GM19351 (cell line): ENCODE measurements around the gene SERPINB1.

Source experiments
- ATAC-seq: cut with Tn5 transposase; IDR thresholded peaks from one replicate; pipeline ENCODE4 v1.9.1; 2021; ENCODE audit warnings: mild to moderate bottlenecking, moderate library complexity; ENCODE audit not compliant: unreplicated experiment

Gene SERPINB1

DNA sequence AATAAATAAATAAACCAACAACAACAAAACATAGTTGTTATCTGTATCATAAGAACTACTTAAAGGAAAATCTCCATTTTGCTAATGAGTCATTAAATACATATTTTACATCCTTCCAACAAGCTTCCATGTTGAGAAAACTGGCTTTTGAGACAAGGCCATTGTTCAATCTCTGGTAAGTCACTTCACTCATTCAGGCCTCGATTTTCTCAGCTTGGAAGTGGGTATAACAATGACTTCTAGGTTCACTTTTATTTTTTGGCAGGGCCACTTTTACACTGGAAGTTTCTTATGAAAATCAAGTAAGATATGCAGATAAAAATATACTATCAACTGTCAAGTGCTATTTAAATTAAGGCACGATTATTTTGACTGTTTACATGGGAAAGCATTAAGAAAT, 46.5 kb downstream of the SERPINB1 start:
- no peak for ATAC-seq

DNA sequence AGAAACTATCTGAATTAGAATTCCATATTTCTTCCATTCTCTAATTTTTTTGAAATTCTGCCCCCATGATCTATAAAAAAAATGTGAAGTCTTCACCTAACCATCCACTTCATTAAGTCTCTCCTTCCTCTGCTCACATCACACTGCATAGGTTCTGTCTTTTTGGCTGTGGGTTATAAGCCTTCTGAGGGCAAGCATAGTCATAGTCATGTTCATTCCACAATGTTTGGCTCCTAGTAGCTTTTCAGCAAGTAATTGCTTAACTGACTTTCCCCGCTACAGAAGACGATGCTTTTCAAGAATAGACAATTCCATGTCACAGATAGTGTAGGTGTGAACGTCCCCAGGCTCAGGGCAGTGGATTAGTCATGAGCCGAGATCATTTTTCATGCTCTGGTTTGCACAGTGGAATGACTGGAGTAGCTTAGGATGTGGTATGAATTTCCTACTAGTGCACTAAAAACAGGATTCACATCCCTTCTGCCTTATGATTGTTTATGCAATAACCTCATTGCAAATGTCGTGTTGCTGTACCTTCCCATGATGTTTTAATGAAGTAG, 47.4 kb downstream of the SERPINB1 start:
- ATAC-seq, result no peak

DNA sequence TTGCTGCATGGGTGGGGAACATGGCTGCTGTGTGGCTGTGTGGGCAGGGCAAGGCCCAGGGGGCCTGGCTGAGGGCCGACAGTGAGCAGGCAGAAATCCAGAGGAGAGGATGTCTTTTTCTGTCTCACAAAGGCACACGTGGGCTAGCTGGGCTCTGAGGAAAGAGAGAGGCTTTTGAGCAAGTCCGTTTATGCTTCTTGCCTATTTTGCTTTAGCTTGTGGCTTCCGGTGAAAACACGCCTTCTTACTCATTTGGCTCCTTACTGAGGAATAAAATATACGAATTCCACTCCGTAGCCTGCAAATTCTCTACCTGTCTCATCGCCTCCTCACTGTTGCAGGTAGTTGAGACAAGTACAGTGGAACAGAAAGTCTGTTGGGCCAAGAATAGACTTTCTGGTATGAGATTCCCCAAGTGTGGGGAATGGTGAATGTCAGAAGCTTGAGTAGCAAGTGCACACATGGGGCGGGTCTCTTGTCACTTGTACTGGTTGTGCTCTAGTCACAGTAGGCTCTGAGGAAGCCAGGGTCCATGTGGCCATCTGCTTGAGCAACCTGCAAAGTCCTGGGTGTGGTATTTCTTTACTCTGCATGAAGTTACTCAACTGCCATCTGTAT, 48.0 kb downstream of the SERPINB1 start:
- ATAC-seq, result no peak

DNA sequence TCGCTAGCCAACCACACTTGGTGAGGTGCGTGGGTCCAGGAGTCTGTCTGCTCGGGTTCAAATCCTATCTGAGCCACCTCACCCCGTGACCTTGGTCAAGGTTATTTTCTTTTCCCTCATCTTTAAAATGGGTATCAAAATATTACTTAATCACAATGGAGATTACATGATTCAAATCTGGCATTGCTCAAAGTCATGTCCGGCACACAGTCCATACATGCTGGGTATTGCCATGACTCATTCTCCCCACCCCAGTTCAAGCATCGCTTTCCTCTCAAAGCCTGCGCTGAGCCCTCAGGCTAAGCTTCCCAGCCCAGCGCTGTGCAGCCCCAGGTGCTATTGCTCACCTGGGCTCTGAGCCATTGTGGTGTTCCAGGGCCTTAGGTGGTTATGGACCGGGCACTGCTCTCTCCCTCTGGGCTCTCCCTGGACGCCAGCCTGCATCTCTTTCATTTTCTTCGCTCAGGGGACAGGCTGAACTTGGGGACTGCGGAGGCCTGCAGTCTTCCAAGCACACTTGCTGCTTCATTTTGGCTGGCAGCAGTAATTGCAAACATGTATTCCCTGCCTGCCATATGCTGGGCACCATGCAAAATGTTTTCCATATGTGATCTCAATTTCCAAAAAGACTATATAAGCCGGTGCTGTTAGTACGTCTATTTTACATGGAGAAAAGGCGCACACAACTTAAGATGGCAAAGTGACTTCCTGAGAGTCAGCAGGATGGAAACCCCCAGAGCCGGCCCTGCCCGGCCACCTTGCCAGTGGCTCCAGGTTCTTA, 49.1 kb downstream of the SERPINB1 start:
- no peak for ATAC-seq

DNA sequence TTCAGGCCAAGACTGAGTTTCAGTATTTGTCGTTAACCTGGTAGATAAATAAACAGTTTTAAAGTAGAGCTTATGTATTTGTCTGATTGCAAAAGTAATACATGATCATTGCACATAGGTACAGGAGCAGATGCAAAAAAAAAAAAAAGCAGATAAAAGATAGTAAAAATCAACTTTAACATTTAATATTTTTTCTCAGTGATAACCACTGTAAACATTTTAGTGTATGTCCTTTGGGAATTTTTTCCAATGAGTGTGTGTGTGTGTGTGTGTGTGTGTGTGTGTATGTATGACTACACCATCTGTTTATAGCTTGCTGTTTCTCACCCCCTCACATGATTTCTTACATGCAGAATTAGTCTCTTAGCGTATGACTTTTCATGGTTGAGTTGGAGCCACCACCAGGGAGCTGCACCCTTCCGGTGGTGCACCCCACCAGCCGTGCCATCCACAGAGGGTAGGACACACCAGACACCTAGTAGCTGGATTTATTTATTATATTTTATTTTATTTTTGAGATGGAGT, 50.2 kb downstream of the SERPINB1 start:
- no peak for ATAC-seq

DNA sequence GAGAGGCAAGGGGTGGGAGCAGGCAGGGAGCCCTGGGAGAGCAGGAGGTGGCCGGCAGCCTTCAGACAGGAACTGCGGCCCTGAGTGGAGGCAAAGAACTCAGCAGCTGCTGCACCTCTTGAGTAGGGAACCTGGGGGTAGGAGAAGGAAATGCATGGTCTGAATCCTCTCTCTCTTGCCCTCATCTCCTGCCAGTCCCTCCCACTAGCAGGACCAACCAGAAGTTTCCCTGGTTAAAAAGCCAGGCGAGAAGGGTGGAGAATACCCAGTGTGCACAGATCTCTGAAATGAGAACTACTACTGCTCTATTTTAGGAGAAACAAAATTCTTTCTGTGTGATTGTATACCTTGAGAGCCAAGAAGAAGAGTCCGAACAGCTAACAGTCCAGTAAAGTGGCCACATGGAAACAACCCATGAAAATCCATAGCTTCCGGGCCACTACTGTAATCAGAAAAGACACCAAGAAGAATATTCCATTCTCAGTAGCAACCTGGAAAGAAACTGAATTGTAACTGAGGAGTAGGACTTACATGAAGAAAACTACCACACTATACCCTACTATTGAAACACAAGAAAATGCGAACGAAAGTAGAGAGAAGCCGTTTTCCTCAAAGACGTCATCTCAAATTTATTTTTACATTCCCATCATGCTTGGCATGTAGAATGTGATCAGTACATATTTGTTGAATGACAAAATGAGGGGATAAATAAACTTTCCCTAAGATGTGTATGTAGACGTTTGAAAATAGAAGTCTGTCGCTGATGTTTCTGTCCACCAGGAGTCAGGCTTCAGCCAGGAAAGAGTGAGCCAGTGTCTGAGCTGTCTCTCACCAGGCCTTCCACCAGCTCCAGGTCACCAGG, 50.8 kb downstream of the SERPINB1 start:
- no peak for ATAC-seq

DNA sequence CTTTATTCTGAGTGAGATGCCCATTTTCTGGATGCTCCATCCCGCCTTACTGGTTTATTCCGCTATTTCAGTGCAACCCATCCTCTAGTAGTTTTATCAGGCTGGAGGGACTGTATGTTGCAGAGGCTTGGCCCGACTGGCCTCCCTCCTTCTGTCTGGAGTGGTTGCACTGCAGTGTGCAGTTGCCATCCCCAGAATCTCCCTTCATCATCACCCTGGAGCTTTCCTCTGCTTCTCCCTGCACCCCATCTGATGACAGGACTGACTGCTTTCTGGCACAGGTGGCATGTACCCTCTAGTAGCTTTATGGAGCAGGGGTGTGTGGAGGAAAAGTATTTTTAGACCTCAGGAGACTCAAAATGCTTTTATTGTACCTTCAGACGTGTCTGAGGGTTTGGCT, 55.4 kb downstream of the SERPINB1 start:
- ATAC-seq, result no peak

DNA sequence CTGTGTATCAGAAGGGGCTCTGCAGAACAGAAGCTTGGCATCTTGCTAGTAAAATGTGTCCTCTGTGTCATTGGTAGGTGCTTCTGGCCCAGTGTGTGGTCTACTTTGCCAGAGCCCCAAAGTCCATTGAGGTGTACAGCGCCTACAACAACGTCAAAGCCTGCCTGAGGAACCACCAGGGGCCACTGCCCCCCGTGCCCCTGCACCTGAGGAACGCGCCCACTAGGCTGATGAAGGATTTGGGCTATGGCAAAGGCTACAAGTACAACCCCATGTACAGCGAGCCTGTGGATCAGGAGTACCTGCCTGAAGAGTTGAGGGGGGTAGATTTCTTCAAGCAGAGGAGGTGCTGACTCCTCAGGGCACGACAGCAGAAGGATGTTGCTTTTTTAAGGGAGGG, 56.7 kb downstream of the SERPINB1 start:
- no peak for ATAC-seq

DNA sequence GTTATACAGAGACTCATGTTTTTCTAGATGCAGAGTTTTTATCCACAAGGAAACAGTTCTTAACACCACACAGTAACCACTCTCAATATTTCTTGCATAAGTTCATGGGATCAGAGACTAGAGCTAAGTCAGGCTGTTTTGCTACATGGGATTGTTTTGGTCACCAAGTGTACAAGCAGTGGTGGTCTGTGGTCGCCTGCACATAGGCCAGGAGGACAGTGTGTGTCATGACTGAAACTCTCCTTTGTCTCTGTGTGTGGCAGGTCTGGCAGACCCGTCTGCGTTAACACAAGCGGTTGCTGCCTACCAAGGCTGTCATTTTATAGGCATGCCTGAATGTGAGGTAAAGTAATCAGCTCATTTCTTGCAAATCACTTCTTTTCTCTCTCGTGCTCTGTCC, 57.6 kb downstream of the SERPINB1 start:
- no peak for ATAC-seq

DNA sequence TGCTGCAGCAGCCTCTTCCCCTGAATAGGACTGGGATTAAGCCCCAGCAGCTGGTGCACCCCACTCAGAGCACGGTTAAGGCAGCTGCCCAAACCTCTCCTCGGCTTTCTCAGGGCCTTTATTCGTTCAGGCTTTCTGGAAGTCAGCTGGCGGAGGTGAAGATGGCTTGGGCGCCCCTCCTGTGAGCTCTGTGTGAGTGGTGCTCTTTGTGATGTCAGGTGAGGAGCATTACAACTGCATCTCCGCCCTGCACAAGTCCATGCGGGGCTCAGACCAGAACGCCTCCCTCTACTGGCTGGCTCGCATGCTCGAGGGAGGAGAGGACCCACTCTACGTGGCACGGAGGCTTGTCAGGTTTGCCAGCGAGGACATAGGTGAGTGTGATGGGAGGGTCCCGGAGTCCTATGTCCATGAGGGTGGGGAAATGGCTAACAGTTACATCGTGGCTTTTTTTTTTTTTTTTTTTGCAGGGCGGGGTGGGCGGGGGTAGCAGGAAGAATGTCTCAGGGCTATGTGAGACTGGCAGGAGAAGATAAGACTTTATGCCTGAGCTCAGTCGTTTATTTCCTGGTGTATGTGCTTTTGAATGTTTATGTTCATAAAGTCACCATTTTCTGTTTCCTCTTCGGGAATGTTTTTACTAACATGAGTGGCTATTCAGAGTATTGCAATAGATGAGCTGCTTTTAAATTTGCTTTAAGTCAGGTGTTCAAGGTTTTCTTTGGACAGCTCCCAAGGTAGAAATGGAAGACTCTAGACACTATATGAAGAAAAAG, 58.3 kb downstream of the SERPINB1 start:
- no peak for ATAC-seq

DNA sequence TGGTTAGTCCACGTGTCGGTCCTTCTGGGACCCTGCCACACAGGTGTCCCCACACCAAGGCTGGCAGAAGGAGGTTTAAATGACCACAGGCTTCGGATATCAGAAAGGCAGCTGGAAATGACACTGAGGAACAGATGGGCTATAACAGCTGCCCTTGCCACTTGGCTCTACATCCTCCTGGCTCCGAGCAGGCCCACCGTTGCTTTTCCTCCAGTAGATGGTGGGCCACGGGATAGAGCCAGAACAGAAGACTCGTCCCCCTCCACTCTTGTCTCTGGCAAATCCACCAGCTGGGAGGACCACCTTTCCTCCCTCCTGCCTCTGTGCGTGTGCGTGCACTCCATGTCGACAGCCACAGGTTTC, 58.9 kb downstream of the SERPINB1 start:
- no peak for ATAC-seq

DNA sequence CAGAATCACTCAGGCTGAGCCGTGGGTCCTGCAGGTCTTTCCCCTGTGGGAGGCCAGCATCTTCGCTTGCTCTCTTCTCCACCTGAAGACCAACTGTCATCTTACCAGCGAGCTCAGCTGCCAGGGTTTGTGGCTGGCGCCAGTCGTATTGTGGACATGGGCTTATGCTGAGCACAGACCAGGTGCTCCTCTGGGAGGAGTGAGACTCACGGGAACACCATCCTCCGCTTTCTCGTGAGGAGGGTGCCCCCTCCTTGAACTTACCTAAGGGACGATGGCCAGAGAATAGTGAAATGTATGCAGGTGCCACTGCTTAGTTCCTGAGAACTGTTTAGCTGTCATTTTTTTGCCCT, 59.3 kb downstream of the SERPINB1 start:
- no peak for ATAC-seq
